Parathyroid adenoma (tissue), 2 donors: ENCODE results near the gene PALLD.
A peak's percentile ranks its signal among the peaks of the same experiment; 100 is the strongest.

Experiments used
- H2AFZ ChIP-seq: fragments of 300-600 bp; sonication (generic); one replicate; pipeline ENCODE4 v1.7.0; 2017; ENCODE audit warnings: antibody characterized with exemption, mild to moderate bottlenecking
- H3K27ac ChIP-seq: fragments of 300-600 bp; sonication (generic); one replicate; pipeline ENCODE4 v1.7.0; 2017
- H3K27me3 ChIP-seq: fragments of 300-600 bp; sonication (generic); one replicate; pipeline ENCODE4 v1.7.0; 2017; ENCODE audit warnings: low read length; ENCODE audit not compliant: control insufficient read depth, insufficient read depth
- H3K36me3 ChIP-seq: fragments of 300-600 bp; sonication (generic); one replicate; pipeline ENCODE4 v1.7.0; 2017; ENCODE audit warnings: low read length; ENCODE audit not compliant: control insufficient read depth, insufficient read depth
- H3K4me1 ChIP-seq: fragments of 300-600 bp; sonication (generic); one replicate; pipeline ENCODE4 v1.7.0; 2017; ENCODE audit warnings: control low read depth
- H3K4me2 ChIP-seq: fragments of 300-600 bp; sonication (generic); one replicate; pipeline ENCODE4 v1.7.0; 2017; ENCODE audit warnings: low read length
- H3K4me3 ChIP-seq: fragments of 300-600 bp; sonication (generic); one replicate; pipeline ENCODE4 v1.7.0; 2017; ENCODE audit warnings: low read depth, low read length
- H3K79me2 ChIP-seq: fragments of 300-600 bp; sonication (generic); one replicate; pipeline ENCODE4 v1.7.0; 2017; ENCODE audit warnings: control low read depth
- H3K9ac ChIP-seq: fragments of 300-600 bp; sonication (generic); one replicate; pipeline ENCODE4 v1.7.0; 2017; ENCODE audit warnings: mild to moderate bottlenecking
- H3K9me3 ChIP-seq: fragments of 300-600 bp; sonication (generic); one replicate; pipeline ENCODE4 v1.7.0; 2017; ENCODE audit warnings: low read length; ENCODE audit not compliant: control insufficient read depth
- CTCF ChIP-seq: fragments of 300-600 bp; sonication (generic); IDR thresholded peaks from one replicate; pipeline ENCODE4 v1.7.0; 2017; ENCODE audit warnings: antibody characterized with exemption, mild to moderate bottlenecking
- donor health status: primary hyperparathyroidism.

Gene PALLD

GRCh38 chr4:168514249-168514852, 17.5 kb downstream of the PALLD start:
- H3K4me3 ChIP-seq = no peak overlapping the region
- no peaks in the 10 kb centered on the region for H3K79me2 ChIP-seq
- H2AFZ ChIP-seq = no peak overlapping the region
- TF ChIP-seq CTCF = peak; percentile 30
- no peak overlapping the region for H3K4me2 ChIP-seq
- H3K9ac ChIP-seq = no peak overlapping the region
- no peaks in the 10 kb centered on the region for H3K27me3 ChIP-seq
- no peaks in the 10 kb centered on the region for H3K9me3 ChIP-seq
- H3K4me1 ChIP-seq = no peaks in the 10 kb centered on the region
- H3K36me3 ChIP-seq = no peaks in the 10 kb centered on the region
- H3K27ac ChIP-seq = no peak overlapping the region

GRCh38 chr4:168515222-168516011, 18.6 kb downstream of the PALLD start:
- Histone ChIP-seq H3K4me3 (no peak overlapping the region), H3K36me3 (no peaks in the 10 kb centered on the region), H2AFZ (no peak overlapping the region), H3K27ac (no peak overlapping the region), H3K79me2 (no peaks in the 10 kb centered on the region), H3K4me1 (no peaks in the 10 kb centered on the region), H3K9ac (no peak overlapping the region), H3K9me3 (no peaks in the 10 kb centered on the region), H3K27me3 (no peaks in the 10 kb centered on the region), H3K4me2 (no peak overlapping the region)
- TF ChIP-seq CTCF = no peak

GRCh38 chr4:168516841-168517240, 20.0 kb downstream of the PALLD start:
- no peak overlapping the region for H3K4me2 ChIP-seq
- H3K4me1 ChIP-seq = no peaks in the 10 kb centered on the region
- no peaks in the 10 kb centered on the region for H3K27me3 ChIP-seq
- no peak overlapping the region for H3K9ac ChIP-seq
- no peaks in the 10 kb centered on the region for H3K9me3 ChIP-seq
- H3K4me3 ChIP-seq = no peak overlapping the region
- H3K79me2 ChIP-seq = no peaks in the 10 kb centered on the region
- H3K27ac ChIP-seq = no peak overlapping the region
- H3K36me3 ChIP-seq = no peaks in the 10 kb centered on the region
- no peak overlapping the region for H2AFZ ChIP-seq
- TF ChIP-seq CTCF = no peak

- H3K9ac ChIP-seq = no peak overlapping the region
- H3K36me3 ChIP-seq = no peaks in the 10 kb centered on the region
- no peak overlapping the region for H3K27ac ChIP-seq
- TF ChIP-seq CTCF = no peak
- no peak overlapping the region for H3K4me2 ChIP-seq
- no peaks in the 10 kb centered on the region for H3K9me3 ChIP-seq
- no peak overlapping the region for H2AFZ ChIP-seq
- no peaks in the 10 kb centered on the region for H3K27me3 ChIP-seq
- no peaks in the 10 kb centered on the region for H3K79me2 ChIP-seq
- no peaks in the 10 kb centered on the region for H3K4me1 ChIP-seq
- H3K4me3 ChIP-seq = no peak overlapping the region
Observed at GRCh38 chr4:168519576-168519975, 22.7 kb downstream of the PALLD start.
